ENCODE measurements around the gene SNX20.

The SNX20 gene

DNA sequence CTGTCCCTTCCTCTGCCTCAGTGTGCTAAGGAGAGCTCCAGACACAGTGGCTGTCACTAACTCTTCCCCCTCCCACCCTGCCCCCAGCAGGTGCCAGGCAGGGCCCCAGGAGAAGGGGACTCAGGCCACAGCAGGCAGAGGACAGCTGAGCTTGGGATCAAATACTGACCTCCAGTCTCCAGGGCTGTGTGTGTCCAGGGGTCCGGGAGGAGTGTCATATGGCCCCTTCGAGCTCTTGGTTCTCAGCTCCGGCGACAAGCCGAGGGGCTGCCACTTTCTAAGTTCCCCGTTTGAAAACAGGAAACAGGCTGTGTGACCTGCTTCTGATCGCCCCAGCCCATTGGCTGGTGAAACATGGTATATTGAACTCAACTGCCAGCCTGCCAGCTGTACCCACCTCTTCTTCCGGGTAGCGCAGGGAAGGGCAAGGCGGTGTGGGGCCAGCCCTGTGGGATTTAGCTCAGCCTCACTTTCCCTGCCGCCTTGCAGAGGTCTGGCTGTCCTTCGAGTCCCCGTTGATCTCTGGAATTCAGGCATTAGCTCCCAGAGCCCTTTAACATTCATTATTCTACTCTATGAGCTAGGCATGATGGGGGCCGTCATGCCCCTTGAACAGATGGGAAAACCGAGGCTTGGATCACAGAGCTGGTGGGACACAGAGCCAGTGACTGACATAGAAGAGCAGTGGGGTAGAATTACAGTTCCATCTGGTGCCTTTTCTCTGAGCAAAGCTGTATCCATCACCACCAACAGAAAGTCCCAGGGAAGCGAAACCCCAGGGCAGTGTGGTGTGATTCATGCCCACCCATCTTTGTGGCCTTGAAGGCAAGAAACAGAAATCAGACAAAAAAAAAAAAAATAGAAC, at the start of gene SNX20:
Gene SNX20, minus strand, starts transcription at position 292 of the 865 bp plus-strand sequence. CDS start 3,786 bp downstream, outside the sequence.
- TF ChIP-seq GATA3 (IDR thresholded peaks at IDR 0.05; ENCODE audit: low read depth, low read length) (no peak), GATA2 (IDR thresholded peaks at IDR 0.05; ENCODE audit: low read depth, low read length) (no peak)

GRCh38 chr16:50724306-50724705, 43.2 kb upstream of the SNX20 start:
- TF ChIP-seq GATA3 (IDR thresholded peaks at IDR 0.05; ENCODE audit: low read depth, low read length), result no peak
- no peak for TF ChIP-seq GATA2 (IDR thresholded peaks at IDR 0.05; ENCODE audit: low read depth, low read length)

- TF ChIP-seq GATA3 (IDR thresholded peaks at IDR 0.05; ENCODE audit: low read depth, low read length) (no peak), GATA2 (IDR thresholded peaks at IDR 0.05; ENCODE audit: low read depth, low read length) (no peak)
Observed at GRCh38 chr16:50722960-50723359, 41.8 kb upstream of the SNX20 start.

DNA sequence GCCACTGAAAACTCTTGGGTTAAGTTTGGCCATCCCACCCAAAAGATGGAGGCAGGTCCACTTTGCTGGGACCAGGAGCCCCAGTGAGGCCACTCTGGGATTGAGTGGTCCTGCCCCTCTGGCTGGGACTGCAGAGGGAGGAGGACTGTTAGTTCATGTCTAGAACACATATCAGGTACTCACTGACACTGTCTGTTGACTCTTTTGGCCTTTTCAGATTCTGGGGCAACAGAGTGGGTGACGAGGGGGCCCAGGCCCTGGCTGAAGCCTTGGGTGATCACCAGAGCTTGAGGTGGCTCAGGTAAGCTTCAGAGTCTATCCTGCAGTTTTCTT, 41.3 kb upstream of the SNX20 start:
- no peak for TF ChIP-seq GATA2 (IDR thresholded peaks at IDR 0.05; ENCODE audit: low read depth, low read length)
- no peak for TF ChIP-seq GATA3 (IDR thresholded peaks at IDR 0.05; ENCODE audit: low read depth, low read length)

DNA sequence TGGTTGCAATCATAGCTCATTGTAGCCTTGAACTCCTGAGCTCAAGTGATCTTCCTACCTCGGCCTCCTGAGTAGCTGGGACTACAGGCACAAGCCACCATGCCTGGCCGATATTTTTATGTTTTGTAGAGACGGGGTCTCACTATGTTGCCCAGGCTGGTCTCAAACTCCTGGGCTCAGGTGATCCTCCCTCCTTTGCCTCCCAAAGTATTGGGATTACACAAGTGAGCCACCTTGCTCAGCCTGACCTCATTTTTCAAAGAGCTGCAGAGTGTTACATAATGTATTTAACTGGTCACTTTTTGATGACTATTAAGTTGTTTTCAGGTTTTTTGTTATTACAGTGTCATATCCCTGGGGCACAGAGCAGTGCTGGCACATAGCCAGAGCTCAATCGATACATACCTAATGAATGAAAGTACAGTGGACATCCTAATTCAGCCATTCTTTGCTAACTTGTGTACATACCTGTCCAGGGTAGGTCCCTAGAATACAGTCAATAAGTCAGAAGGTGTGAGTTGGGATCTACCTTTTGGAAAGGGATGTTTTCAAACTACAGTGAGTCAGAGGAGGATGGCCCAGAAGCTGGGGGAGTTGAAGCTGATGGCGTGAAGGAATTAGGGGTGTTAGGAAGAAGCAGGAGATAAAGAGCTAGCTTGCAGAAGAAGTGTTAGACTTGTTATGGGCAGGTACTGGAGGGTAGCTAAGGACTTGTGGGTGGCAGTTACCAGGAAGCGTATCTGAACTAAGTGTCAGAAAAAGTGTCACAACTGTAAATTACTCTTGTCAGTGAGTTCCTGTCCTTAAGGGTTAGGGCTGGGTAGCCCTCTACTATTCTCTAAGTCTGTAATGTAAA, 40.7 kb upstream of the SNX20 start:
- TF ChIP-seq GATA3 (IDR thresholded peaks at IDR 0.05; ENCODE audit: low read depth, low read length) (no peak), GATA2 (IDR thresholded peaks at IDR 0.05; ENCODE audit: low read depth, low read length) (no peak)

DNA sequence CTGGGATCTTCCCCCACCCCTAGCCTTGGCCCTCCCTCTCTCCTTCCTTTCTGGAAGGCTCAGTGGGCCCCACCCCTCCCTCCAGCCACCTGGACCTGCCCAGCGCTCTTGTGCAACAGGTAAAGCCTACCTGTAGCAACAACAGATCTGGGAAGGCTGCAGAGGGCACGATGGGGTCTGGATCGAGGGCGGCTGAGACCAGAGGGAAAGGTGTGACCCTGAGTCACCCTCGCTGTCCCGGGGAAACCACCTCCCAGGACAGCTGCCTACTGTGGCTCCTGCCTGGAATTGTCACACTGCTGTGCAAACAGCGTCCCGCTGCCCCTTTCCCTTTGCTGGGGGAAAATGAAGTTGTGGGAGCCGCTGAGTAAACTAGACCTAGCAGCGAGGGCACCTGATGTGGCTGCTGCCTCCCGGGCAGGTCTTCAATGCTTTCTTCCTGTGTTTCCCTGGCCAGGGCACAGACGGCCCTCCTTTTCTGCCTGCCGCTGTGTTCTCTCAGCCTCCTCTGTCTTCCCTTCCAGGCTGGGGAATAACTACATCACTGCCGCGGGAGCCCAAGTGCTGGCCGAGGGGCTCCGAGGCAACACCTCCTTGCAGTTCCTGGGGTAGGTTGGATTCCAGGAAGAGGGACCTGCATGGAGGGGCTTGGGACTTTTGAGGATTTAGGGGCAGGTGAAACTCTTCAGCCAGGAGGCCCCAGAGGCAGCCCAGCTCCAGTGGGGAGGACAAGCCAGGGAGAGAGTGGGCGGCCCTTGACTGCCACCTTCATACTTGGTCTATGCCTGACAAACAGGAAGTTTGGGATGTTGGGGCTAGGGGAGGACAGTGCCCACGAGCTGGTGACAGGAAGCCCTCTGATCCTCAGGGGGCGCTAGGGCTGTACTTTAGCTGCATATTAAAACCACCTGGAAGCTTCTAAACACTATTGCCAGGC, 38.6 kb upstream of the SNX20 start:
- no peak for TF ChIP-seq GATA2 (IDR thresholded peaks at IDR 0.05; ENCODE audit: low read depth, low read length)
- no peak for TF ChIP-seq GATA3 (IDR thresholded peaks at IDR 0.05; ENCODE audit: low read depth, low read length)

DNA sequence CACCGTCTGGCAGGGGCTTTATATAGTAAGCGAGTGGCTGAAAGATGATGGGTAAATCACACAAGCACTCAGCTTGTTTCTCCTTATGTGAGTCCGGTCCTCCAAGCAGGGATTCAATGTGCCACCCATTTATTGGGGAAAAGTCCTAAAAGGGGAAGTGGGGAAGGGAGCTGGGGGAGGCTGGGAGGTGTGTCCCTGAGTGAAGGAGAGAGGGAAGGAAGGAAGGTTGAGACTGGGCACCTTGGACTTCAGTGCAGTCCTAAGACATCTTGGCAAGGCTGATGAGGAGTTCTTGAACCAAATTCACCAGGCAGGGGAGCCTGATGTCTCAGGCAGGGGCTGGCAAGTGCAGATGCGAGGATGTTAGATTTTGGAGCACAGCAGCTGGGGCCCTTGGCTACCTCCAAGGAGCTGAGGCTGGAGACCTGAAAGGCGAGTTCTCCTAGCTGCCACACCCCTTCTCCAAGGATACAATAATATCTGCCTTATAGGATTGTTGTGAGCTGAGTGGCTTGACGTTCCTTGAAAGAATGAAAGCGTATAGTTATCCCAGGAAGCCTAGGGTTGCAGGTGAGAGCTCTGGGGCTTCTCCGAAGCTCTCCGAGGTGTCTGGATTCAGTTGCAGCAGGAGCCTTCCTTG, 37.8 kb upstream of the SNX20 start:
- no peak for TF ChIP-seq GATA2 (IDR thresholded peaks at IDR 0.05; ENCODE audit: low read depth, low read length)
- TF ChIP-seq GATA3 (IDR thresholded peaks at IDR 0.05; ENCODE audit: low read depth, low read length), result no peak

DNA sequence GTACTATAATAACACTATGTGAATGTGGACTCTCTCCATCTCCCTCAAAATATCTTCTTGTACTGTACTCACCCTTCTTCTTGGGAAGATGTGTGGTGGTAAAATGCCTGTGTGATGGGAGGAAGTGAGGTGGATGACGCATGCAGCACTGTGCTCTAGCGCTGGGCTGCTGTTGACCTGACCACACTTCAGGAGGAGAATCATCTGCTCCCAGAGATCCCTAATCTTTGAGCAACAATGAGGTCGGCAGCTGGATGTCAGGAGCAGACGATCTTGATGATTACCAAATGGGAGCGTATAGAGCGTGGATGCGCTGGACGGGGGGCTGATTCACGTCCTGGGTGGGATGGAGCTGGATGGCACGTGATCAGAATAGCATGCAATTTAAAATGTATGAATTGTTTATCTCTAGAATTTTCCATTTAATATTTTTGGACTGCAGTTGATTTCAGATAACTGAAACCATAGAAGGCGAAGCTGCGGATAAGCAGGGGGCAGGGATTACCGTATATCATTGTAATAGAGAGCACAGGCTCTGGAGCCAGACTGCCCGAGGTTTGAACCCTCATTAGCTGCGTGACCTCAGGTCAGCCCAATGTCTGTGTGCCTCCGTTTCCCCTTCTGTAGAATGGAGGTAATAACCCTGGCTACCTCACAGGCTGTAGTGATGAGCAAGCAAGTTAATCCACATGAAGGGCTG, 37.1 kb upstream of the SNX20 start:
- TF ChIP-seq GATA3 (IDR thresholded peaks at IDR 0.05; ENCODE audit: low read depth, low read length), result no peak
- TF ChIP-seq GATA2 (IDR thresholded peaks at IDR 0.05; ENCODE audit: low read depth, low read length), result peak; percentile 79

DNA sequence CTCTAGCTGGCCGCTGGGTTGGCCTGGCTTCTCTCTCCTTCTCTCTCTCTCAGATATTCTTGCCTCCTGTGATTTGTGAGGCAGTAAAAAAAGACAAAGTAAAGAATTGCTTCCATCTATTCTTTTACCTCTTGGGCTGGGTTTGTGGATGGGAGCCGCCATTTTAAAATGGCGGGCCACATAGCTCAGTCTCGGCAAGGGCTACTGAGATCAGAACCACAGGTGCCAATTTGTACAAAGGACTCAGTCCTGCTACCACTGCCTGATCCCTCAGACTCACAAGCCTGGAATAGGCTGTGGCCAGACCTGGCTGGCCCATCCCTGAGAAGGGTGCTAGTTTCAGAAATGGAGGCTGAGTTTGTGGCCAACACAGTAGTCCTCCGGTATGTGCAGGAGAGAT, 36.4 kb upstream of the SNX20 start:
- TF ChIP-seq GATA2 (IDR thresholded peaks at IDR 0.05; ENCODE audit: low read depth, low read length) (no peak), GATA3 (IDR thresholded peaks at IDR 0.05; ENCODE audit: low read depth, low read length) (no peak)

- TF ChIP-seq GATA2 (IDR thresholded peaks at IDR 0.05; ENCODE audit: low read depth, low read length) (no peak), GATA3 (IDR thresholded peaks at IDR 0.05; ENCODE audit: low read depth, low read length) (no peak)
Observed at GRCh38 chr16:50717091-50717490, 36.0 kb upstream of the SNX20 start.

DNA sequence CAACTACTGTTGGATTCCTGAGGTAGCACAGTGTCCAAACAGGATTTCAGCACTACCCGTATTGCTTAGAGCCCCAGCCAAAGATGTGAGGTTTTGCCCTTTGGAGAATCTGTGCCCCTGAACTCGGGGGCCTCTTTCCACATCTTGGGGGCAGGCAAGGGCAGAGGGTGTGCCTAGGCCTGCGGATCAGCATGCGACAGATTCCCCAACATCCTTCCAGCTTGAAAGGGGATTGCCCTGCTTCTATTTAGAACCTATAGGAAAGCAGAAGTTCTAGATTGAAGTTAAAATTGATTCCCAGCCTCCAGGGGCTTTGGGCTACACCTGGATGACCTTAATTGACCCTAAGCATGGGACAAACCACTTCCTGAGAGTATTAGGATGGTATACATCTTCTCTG, 31.8 kb upstream of the SNX20 start:
- TF ChIP-seq GATA3 (IDR thresholded peaks at IDR 0.05; ENCODE audit: low read depth, low read length) (no peak), GATA2 (IDR thresholded peaks at IDR 0.05; ENCODE audit: low read depth, low read length) (no peak)

GRCh38 chr16:50712560-50712898, 31.4 kb upstream of the SNX20 start:
- no peak for TF ChIP-seq GATA3 (IDR thresholded peaks at IDR 0.05; ENCODE audit: low read depth, low read length)
- no peak for TF ChIP-seq GATA2 (IDR thresholded peaks at IDR 0.05; ENCODE audit: low read depth, low read length)
